Fibroblast of skin of right quadriceps (primary cell): ENCODE data around the gene DYNLT1.

Experiments used
- DNase-seq: peaks from one replicate; pipeline ENCODE4 v3.0.0-alpha.2; 2013

Gene DYNLT1

GRCh38 chr6:158591810-158592209, 52.7 kb downstream of the DYNLT1 start:
- DNase-seq = no peak

GRCh38 chr6:158591134-158591809, 53.3 kb downstream of the DYNLT1 start:
- DNase-seq = no peak

- DNase-seq = no peak
These were observed 55.2 kb downstream of the DYNLT1 start for GRCh38 chr6:158589366-158589765.

DNA sequence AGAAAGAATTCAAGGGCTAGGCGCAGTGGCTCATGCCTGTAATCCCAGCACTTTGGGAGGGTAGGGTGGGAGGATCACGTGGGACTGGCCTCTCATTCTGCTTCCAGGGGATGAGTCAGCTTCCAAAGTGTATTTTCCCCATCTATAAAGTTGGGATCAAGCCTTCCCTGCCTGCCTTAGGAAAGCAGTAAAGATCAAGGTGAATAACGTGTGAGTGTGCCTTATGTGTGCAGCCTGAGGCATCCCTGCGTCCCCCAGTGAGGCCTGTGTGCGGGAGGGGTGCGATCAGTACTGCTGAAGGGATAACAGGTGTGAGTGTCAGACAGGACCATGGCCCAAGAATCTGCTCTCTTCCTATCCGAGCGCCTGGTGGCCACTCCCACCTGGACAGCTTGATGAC, 57.9 kb downstream of the DYNLT1 start:
- no peak for DNase-seq
